ENCODE results near the gene DSG1.
"Not testable (repeated sequence)": the region's sequence is repeated elsewhere in the genome, so short reads cannot be mapped to it uniquely, and the experiment has no call there.

DSG1 gene

GRCh38 chr18:31317860-31318259, at the start of gene DSG1:
Gene DSG1 (plus strand): TSS chr18:31318160. CDS start chr18:31318301, 141 bp downstream.
- DNase-seq (ENCODE audit: low spot score) = no peak

- DNase-seq (ENCODE audit: low spot score) = no peak
Measured at GRCh38 chr18:31268985-31269406, 49.0 kb upstream of the DSG1 start.

GRCh38 chr18:31269566-31269965, 48.4 kb upstream of the DSG1 start:
- DNase-seq (ENCODE audit: low spot score) = no peak

- DNase-seq (ENCODE audit: low spot score) = no peak
Measured at GRCh38 chr18:31270578-31270977, 47.4 kb upstream of the DSG1 start.

- DNase-seq (ENCODE audit: low spot score) = no peak
Measured at GRCh38 chr18:31273812-31274527, 44.0 kb upstream of the DSG1 start.

- no peak for DNase-seq (ENCODE audit: low spot score)
Measured at GRCh38 chr18:31274931-31275330, 43.0 kb upstream of the DSG1 start.

- DNase-seq (ENCODE audit: low spot score) = no peak
Measured at GRCh38 chr18:31275722-31276463, 42.1 kb upstream of the DSG1 start.

GRCh38 chr18:31278609-31279071, 39.3 kb upstream of the DSG1 start:
- DNase-seq (ENCODE audit: low spot score) = no peak

- DNase-seq (ENCODE audit: low spot score) = no peak
Measured at GRCh38 chr18:31280502-31280901, 37.5 kb upstream of the DSG1 start.

GRCh38 chr18:31281437-31281836, 36.5 kb upstream of the DSG1 start:
- no peak for DNase-seq (ENCODE audit: low spot score)

GRCh38 chr18:31289446-31289845, 28.5 kb upstream of the DSG1 start:
- not testable (repeated sequence) for DNase-seq (ENCODE audit: low spot score)

- DNase-seq (ENCODE audit: low spot score) = no peak
Measured at GRCh38 chr18:31291688-31292087, 26.3 kb upstream of the DSG1 start.

- DNase-seq (ENCODE audit: low spot score) = no peak
Measured at GRCh38 chr18:31294199-31294747, 23.7 kb upstream of the DSG1 start.

GRCh38 chr18:31297248-31297647, 20.7 kb upstream of the DSG1 start:
- DNase-seq (ENCODE audit: low spot score) = no peak

GRCh38 chr18:31301201-31301655, 16.7 kb upstream of the DSG1 start:
- DNase-seq (ENCODE audit: low spot score) = no peak

GRCh38 chr18:31302991-31303390, 15.0 kb upstream of the DSG1 start:
- no peak for DNase-seq (ENCODE audit: low spot score)

GRCh38 chr18:31303771-31304170, 14.2 kb upstream of the DSG1 start:
- no peak for DNase-seq (ENCODE audit: low spot score)

- DNase-seq (ENCODE audit: low spot score) = no peak
Measured at GRCh38 chr18:31309115-31309514, 8.8 kb upstream of the DSG1 start.

GRCh38 chr18:31316974-31317373, 986 bp upstream of the DSG1 start:
- no peak for DNase-seq (ENCODE audit: low spot score)

- DNase-seq (ENCODE audit: low spot score) = no peak
Measured at GRCh38 chr18:31321719-31322118, 3.8 kb downstream of the DSG1 start.

GRCh38 chr18:31325051-31325450, 7.1 kb downstream of the DSG1 start:
- no peak for DNase-seq (ENCODE audit: low spot score)

- DNase-seq (ENCODE audit: low spot score) = no peak
Measured at GRCh38 chr18:31329787-31330438, 12.0 kb downstream of the DSG1 start.

GRCh38 chr18:31343454-31343853, 25.5 kb downstream of the DSG1 start:
- no peak for DNase-seq (ENCODE audit: low spot score)
